EL (cell line): ENCODE results near the gene RUNX3.
"Not testable (repeated sequence)": the region's sequence is repeated elsewhere in the genome, so short reads cannot be mapped to it uniquely, and the experiment has no call there.

Experiments used
- DNase-seq: peaks from one replicate; pipeline ENCODE4 v3.0.0-alpha.2; 2016

Gene RUNX3

GRCh38 chr1:24899581-24900485 lies 30.2 kb downstream of the RUNX3 start:
- DNase-seq, result no peak

GRCh38 chr1:24898909-24899439 lies 31.1 kb downstream of the RUNX3 start:
- DNase-seq, result no peak

- peak; percentile 49 for DNase-seq
Observed at GRCh38 chr1:24898152-24898908, 31.7 kb downstream of the RUNX3 start.

GRCh38 chr1:24897263-24898151 lies 32.6 kb downstream of the RUNX3 start:
- DNase-seq, result no peak

GRCh38 chr1:24896596-24897262 lies 33.3 kb downstream of the RUNX3 start:
- no peak for DNase-seq

- DNase-seq, result no peak
Observed at GRCh38 chr1:24896176-24896575, 33.9 kb downstream of the RUNX3 start.

GRCh38 chr1:24895511-24895910 lies 34.6 kb downstream of the RUNX3 start:
- DNase-seq, result no peak

GRCh38 chr1:24894002-24894401 lies 36.1 kb downstream of the RUNX3 start:
- no peak for DNase-seq

- DNase-seq, result no peak
Observed at GRCh38 chr1:24893431-24893830, 36.6 kb downstream of the RUNX3 start.

- no peak for DNase-seq
Observed at GRCh38 chr1:24892188-24893153, 37.6 kb downstream of the RUNX3 start.

- DNase-seq, result not testable (repeated sequence)
Observed at GRCh38 chr1:24891367-24891766, 38.7 kb downstream of the RUNX3 start.

GRCh38 chr1:24890887-24891286 lies 39.2 kb downstream of the RUNX3 start:
- DNase-seq, result no peak

GRCh38 chr1:24888971-24889676 lies 41.0 kb downstream of the RUNX3 start:
- DNase-seq, result peak; percentile 68

- no peak for DNase-seq
Observed at GRCh38 chr1:24888061-24888970, 41.8 kb downstream of the RUNX3 start.

- no peak for DNase-seq
Observed at GRCh38 chr1:24886241-24886640, 43.8 kb downstream of the RUNX3 start.

GRCh38 chr1:24884751-24885150 lies 45.3 kb downstream of the RUNX3 start:
- no peak for DNase-seq

- DNase-seq, result no peak
Observed at GRCh38 chr1:24881034-24881433, 49.0 kb downstream of the RUNX3 start.

- peak; percentile 68 for DNase-seq
Observed at GRCh38 chr1:24878775-24879742, 51.0 kb downstream of the RUNX3 start.
